H1 (cell line): Measurements from ENCODE around the gene PIAS1.

Experiments used
- CBX5 ChIP-seq: fragments of 300-800, 300-1000 bp; sonication (generic); IDR thresholded peaks from 2 replicates; pipeline ENCODE4 v1.7.1; 2016; ENCODE audit warnings: antibody characterized with exemption, low read length, low read depth
- CTCF ChIP-seq, 3 experiments: IDR thresholded peaks; 1 replicate in 2 of 3; 2 replicates in 1 of 3; pipeline versions ENCODE4 v1.5.1 to v1.6.1; 2011; ENCODE audit warnings: low read length in 3 of 3, mild to moderate bottlenecking in 3 of 3, inconsistent platforms in 2 of 3, low read depth in 1 of 3, moderate library complexity in 1 of 3; ENCODE audit not compliant: insufficient read depth in 1 of 3; ENCODE audit errors: control extremely low read depth in 1 of 3
- EGR1 ChIP-seq: IDR thresholded peaks from 2 replicates; pipeline ENCODE4 v1.6.1; 2011; ENCODE audit warnings: low read depth, low read length, borderline replicate concordance
- EP300 ChIP-seq, 2 experiments: IDR thresholded peaks; 1 replicate in 1 of 2; 2 replicates in 1 of 2; pipeline ENCODE4 v1.6.1; 2011 to 2012; ENCODE audit warnings: low read depth in 2 of 2, low read length in 2 of 2, mild to moderate bottlenecking in 2 of 2, borderline replicate concordance in 1 of 2, inconsistent platforms in 1 of 2, moderate library complexity in 1 of 2
- JUN ChIP-seq: IDR thresholded peaks from 2 replicates; pipeline ENCODE4 v1.6.1; 2011; ENCODE audit warnings: low read depth, mild to moderate bottlenecking, improper control_type of control experiment, low read length
- JUND ChIP-seq: IDR thresholded peaks from 2 replicates; pipeline ENCODE4 v1.6.1; 2011; ENCODE audit warnings: mild to moderate bottlenecking, improper control_type of control experiment, low read length
- KDM1A ChIP-seq: fragments of 200-600, 300-600 bp; sonication (generic); IDR thresholded peaks from 2 replicates; pipeline ENCODE4 v1.7.1; 2016; ENCODE audit warnings: mild to moderate bottlenecking, low read length, borderline replicate concordance
- PHF8 ChIP-seq: fragments of 200-600 bp; sonication (generic); conservative IDR thresholded peaks from 2 replicates; pipeline ENCODE4 v1.7.1; 2012; ENCODE audit warnings: low read depth, mild to moderate bottlenecking, inconsistent platforms, low read length, moderate library complexity
- POLR2A ChIP-seq, 2 experiments: IDR thresholded peaks; 1 replicate in 1 of 2; 2 replicates in 1 of 2; pipeline ENCODE4 v1.6.1; 2011; ENCODE audit warnings: low read depth in 2 of 2, low read length in 2 of 2, mild to moderate bottlenecking in 2 of 2; ENCODE audit errors: control extremely low read depth in 1 of 2
- POLR2AphosphoS5 ChIP-seq: IDR thresholded peaks from 2 replicates; pipeline ENCODE4 v1.6.1; 2011; ENCODE audit warnings: low read depth, low read length
- RAD21 ChIP-seq, 2 experiments: IDR thresholded peaks in 1 of 2; conservative IDR thresholded peaks in 1 of 2; 2 replicates each; pipeline ENCODE4 v1.6.1; 2011; ENCODE audit warnings: low read depth in 2 of 2, low read length in 2 of 2, improper control_type of control experiment in 1 of 2, inconsistent platforms in 1 of 2, mild to moderate bottlenecking in 1 of 2, moderate library complexity in 1 of 2
- TCF12 ChIP-seq: IDR thresholded peaks from 2 replicates; pipeline ENCODE4 v1.6.1; 2011; ENCODE audit warnings: low read depth, mild to moderate bottlenecking, low read length
- TF ChIP-seq, protein P1 (sequence below): IDR thresholded peaks from 2 replicates; pipeline ENCODE4 v1.6.1; 2011; ENCODE audit warnings: low read length, improper control_type of control experiment

DNA sequence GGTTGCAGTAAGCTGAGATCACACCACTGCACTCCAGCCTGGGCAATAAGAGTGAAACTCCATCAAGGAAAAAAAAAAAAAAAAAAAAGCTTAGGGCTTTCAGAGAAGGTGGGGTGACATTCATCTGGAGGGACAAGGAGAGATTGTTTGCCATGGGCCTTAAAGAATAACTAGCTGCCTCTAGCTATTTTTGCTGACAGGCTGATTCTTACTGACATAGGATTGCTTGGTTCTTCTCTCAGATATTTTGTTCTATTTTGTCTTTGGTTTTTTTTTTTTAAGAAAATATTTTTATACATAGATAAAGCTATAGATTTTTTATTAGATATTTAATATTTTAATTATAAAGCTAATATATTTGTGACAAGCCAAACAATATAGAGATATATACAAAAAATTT is 24.2 kb upstream of the PIAS1 start:
- TF ChIP-seq TCF12 (no peak), EGR1 (no peak), CTCF (IDR thresholded peaks at IDR 0.05; ENCODE audit: control extremely low read depth in 1 of 3, insufficient read depth in 1 of 3, low read depth in 1 of 3, low read length in 3 of 3) (no peak), KDM1A (no peak), JUN (no peak), PHF8 (no peak), POLR2AphosphoS5 (no peak), EP300 (IDR thresholded peaks at IDR 0.05; ENCODE audit: borderline replicate concordance in 1 of 2, low read depth in 2 of 2, low read length in 2 of 2) (no peak), POLR2A (IDR thresholded peaks at IDR 0.05; ENCODE audit: control extremely low read depth in 1 of 2, low read depth in 2 of 2, low read length in 2 of 2) (no peak), CBX5 (no peak), JUND (no peak), RAD21 (IDR thresholded peaks at IDR 0.05 in 1 of 2, conservative IDR thresholded peaks at IDR 0.05 in 1 of 2; ENCODE audit: low read depth in 2 of 2, low read length in 2 of 2) (no peak)
- TF ChIP-seq, protein P1, sequence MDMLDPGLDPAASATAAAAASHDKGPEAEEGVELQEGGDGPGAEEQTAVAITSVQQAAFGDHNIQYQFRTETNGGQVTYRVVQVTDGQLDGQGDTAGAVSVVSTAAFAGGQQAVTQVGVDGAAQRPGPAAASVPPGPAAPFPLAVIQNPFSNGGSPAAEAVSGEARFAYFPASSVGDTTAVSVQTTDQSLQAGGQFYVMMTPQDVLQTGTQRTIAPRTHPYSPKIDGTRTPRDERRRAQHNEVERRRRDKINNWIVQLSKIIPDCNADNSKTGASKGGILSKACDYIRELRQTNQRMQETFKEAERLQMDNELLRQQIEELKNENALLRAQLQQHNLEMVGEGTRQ, result no peak
